Fibroblast of skin of left biceps (primary cell): ENCODE results near the gene KLHDC1.
"Not testable (repeated sequence)": the region's sequence is repeated elsewhere in the genome, so short reads cannot be mapped to it uniquely, and the experiment has no call there.

Experiments
- DNase-seq, 2 experiments: peaks; one replicate each; pipeline ENCODE4 v3.0.0-alpha.2; 2013; ENCODE audit warnings: low read depth in 2 of 2

KLHDC1 gene

GRCh38 chr14:49727171-49727570, 34.3 kb downstream of the KLHDC1 start:
- DNase-seq: no peak

- no peak for DNase-seq
These were observed 40.0 kb downstream of the KLHDC1 start for GRCh38 chr14:49732896-49733295.

DNA sequence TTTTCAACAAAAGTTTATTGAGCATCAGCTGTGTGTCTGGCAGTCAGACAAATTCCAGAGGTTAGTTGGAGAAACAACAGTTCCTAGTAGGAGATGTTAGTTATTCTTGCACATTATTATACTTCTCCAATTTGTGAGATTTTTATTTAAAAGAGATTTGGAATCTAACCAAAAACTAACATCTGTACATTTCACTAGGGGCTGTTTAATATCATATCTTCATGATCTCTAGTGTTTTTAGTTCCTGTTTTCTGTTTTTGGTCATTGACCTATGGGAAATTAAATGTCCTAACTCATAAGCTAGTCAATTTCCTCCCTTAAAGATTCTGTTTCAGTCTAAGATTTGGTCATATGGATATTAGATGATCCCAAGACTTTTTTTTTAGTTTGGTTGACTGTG, 40.9 kb downstream of the KLHDC1 start:
- no peak for DNase-seq

DNA sequence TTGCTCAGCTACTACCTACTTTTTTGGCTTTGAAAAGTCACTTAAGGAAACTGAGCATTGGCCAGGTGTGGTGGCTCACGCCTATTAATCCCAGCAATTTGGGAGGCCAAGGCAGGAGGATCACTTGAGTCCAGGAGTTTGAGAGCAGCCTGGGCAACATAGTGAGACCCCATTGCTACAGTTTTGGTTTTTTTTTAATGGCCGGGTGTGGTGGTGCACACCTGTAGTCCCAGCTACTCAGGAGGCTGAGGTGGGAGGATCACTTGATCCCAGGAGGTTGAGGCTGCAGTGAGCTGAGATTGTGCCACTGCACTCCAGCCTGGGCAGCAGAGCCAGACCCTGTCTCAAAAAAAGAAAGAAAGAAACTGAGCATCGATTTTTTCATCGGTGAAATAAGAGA, 42.7 kb downstream of the KLHDC1 start:
- DNase-seq: not testable (repeated sequence)

DNA sequence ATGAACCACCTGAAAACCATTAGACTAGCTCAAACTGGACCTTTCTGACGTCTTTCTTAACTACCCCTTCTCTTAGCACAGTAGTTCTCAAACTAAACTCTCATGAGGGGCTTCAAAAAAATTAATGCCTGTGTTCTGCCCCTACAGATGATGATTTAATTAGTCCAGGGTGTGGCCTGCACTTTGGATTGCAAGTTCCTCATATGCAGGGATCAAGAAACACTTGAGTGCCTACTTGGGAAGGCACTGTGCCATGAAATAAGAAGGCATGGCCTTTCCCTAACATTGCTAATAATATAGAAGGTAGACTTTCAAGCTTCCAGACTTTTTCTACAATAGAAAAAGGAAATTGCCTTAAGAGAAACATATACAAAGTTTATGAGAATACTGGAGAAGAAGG, 52.3 kb downstream of the KLHDC1 start:
- DNase-seq: no peak

- DNase-seq: not testable (repeated sequence)
These were observed 53.6 kb downstream of the KLHDC1 start for GRCh38 chr14:49746476-49746875.

DNA sequence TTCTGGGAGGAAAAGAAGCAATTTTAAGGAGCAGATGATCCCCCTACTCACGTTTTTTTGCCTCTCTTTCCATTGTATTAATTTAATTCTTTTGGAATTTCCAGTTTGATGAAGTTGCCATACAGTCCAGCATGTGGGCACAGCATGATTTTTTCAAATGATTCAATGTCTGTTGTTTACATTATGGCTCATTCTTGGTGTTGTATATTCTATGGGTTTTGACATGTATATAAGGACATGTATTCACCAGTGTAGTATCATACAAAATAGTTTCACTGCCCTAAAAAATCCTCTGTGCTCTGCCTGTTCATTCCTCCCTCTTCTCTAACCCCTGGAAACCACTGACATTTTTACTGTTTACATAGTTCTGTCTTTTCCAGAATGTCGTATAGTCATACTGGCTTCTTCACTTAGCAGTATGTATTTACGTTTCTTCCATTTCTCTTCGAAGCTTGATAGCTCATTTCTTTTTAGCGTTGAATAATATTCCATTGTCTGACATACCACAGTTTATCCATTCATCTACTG, 61.7 kb downstream of the KLHDC1 start:
- DNase-seq: no peak

- DNase-seq: no peak
These were observed 62.5 kb downstream of the KLHDC1 start for GRCh38 chr14:49755378-49755777.

- DNase-seq: no peak
These were observed 69.1 kb downstream of the KLHDC1 start for GRCh38 chr14:49761839-49762551.

- DNase-seq: no peak
These were observed 73.9 kb downstream of the KLHDC1 start for GRCh38 chr14:49766839-49767238.

DNA sequence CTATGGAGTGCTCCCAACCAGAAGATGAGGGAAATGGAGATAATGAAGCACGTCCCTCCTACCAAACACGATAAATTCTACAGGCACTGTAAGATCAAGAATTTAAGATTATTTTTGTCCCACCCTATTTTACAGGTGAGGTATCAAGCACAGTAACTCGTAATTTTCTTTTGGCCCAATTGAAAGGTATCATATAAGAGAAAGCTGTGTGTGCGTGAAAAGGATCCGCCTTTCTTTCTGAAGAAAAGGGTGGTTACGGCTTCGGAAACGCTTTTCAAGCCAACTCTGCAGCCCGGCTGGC, 74.3 kb downstream of the KLHDC1 start:
- DNase-seq: no peak

- DNase-seq: peak; percentile 63 to 65
These were observed 74.8 kb downstream of the KLHDC1 start, which contains the start of gene KLHDC2 for GRCh38 chr14:49767571-49768300. TSS of gene KLHDC2 (plus strand) at chr14:49768153. CDS start at chr14:49768469, 316 bp downstream.

GRCh38 chr14:49768301-49769121, 75.6 kb downstream of the KLHDC1 start:
- no peak for DNase-seq

GRCh38 chr14:49769171-49769570, 76.3 kb downstream of the KLHDC1 start:
- DNase-seq: no peak

GRCh38 chr14:49769581-49770211, 76.8 kb downstream of the KLHDC1 start:
- no peak for DNase-seq

DNA sequence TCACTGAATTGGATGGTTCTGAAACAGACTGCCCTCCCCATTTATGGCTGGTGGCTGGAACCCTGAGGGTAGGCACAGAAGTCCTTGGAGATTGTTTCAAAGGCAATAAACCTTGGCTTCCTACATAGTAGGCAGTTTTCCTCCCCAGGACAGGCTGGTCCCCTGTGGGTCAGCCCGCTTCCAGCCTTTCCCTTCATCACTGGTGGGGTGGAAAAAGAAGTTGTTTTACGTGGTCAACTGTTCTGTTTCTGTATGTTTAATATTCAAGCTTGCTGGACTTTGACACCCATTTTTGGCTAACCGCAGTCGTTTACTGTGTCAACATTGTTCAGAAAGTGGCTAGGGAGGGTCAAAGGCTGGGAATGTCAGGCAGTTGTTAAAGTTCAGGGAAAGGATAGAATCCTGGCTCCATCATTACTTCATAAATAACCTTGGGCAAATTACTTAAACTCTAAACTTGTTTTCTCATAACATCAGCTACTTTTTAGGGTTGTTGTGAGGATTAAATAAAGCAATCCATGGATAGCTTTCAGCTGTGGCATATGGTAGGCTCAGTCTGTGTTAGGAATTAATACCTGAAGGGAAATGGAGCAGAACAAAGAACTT, 77.4 kb downstream of the KLHDC1 start:
- DNase-seq: no peak

DNA sequence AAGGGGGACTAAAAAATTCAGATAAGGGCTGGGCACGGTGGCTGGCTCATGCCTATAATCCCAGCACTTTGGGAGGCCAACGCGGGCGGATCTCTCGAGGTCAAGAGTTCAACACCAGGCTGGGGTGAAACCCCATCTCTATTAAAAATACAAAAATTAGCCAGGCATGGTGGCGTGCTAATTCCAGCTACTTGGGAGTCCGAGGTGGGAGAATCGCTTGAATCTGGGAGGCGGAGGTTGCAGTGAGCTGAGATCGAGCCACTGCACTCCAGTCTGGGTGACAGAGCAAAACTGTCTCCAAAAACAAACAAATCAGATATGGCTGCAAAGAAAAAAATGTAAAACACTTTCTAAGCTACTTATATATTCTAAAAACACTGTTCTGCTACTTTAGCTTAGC, 78.8 kb downstream of the KLHDC1 start:
- DNase-seq: not testable (repeated sequence)

DNA sequence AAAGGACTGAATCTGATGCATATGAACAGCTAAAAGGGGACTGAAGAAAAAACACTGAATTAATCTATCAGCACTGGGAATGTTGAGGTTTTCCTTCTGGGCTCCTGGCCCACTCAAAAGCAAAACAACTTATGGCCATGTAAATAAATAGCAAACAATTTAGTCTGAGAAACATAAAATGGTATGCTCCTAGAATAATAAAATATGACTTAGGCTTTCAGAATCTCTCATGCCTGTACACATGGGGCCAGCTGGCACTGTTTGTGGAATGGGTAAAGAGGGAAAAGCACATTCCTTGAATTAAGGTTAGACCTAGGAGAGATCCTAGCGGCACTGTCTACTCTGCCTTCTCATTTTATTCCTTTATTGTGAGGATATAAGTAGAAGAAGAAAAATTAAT, 81.2 kb downstream of the KLHDC1 start:
- no peak for DNase-seq

DNA sequence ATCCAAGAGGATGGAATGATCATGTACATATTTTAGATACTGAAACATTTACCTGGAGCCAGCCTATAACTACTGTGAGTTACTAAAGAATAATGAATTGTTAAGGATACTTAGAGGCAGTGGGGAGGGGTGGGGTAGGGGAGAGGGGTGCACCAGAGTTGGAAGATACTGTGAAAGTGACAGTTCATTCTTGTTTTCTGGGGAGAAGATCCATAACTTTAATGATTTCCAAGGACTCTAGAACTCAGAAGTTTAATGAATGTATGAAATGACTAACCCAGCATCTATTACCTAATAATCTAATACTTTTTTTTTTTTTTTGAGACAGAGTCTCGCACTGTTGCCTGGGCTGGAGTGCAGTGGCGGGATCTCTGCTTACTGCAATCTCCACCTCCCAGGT, 85.5 kb downstream of the KLHDC1 start:
- DNase-seq: no peak

DNA sequence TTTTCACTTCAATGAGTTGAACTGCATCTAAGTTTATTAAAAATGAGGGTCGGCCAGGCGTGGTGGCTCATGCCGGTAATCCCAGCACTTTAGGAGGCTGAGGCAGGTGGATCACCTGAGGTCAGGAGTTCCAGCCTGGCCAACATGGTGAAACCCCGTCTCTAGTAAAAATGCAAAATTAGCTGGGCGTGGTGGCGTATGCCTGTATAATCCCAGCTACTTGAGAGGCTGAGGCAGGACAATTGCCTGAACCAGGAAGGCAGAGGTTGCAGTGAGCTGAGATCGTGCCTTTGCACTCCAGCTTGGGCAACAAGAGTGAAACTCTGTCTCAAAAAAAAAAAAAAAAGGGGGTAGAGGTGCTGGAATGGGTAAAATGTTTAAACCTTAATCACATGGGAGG, 88.1 kb downstream of the KLHDC1 start:
- not testable (repeated sequence) for DNase-seq

GRCh38 chr14:49783394-49784014, 90.6 kb downstream of the KLHDC1 start:
- no peak for DNase-seq
